Neural cell (in vitro differentiated cells): Measurements from ENCODE around the gene S100P.

Experiments
- CTCF ChIP-seq: fragments of 450-650 bp; IDR thresholded peaks from 2 replicates; pipeline ENCODE4 v1.5.1; 2014; ENCODE audit warnings: antibody characterized with exemption, mild to moderate bottlenecking, moderate library complexity; ENCODE audit not compliant: poor library complexity, severe bottlenecking
- EP300 ChIP-seq: fragments of 450-650 bp; conservative IDR thresholded peaks from 2 replicates; pipeline ENCODE4 v1.6.1; 2014; ENCODE audit warnings: antibody characterized with exemption, mild to moderate bottlenecking, moderate library complexity; ENCODE audit not compliant: poor library complexity, severe bottlenecking
- EZH2 ChIP-seq: fragments of 200-600, 300-800 bp; shearing (Covaris generic), sonication (generic); IDR thresholded peaks from 2 replicates; pipeline ENCODE4 v1.6.1; 2014; ENCODE audit warnings: antibody characterized with exemption, low read length, borderline replicate concordance, mild to moderate bottlenecking; ENCODE audit not compliant: insufficient read depth, poor library complexity, severe bottlenecking
- MXI1 ChIP-seq: fragments of 450-650 bp; conservative IDR thresholded peaks from 2 replicates; pipeline ENCODE4 v1.6.1; 2014; ENCODE audit warnings: antibody characterized with exemption, mild to moderate bottlenecking; ENCODE audit not compliant: poor library complexity, severe bottlenecking
- POLR2AphosphoS5 ChIP-seq: IDR thresholded peaks from 2 replicates; pipeline ENCODE4 v1.6.1; 2012
- RAD21 ChIP-seq: fragments of 450-650 bp; conservative IDR thresholded peaks from 2 replicates; pipeline ENCODE4 v1.6.1; 2014; ENCODE audit warnings: antibody characterized with exemption, mild to moderate bottlenecking, moderate library complexity
- REST ChIP-seq: IDR thresholded peaks from 2 replicates; pipeline ENCODE4 v1.6.1; 2012; ENCODE audit warnings: borderline replicate concordance
- SMC3 ChIP-seq: fragments of 450-650 bp; conservative IDR thresholded peaks from 2 replicates; pipeline ENCODE4 v1.6.1; 2014; ENCODE audit warnings: antibody characterized with exemption, mild to moderate bottlenecking, moderate library complexity; ENCODE audit not compliant: poor library complexity
- TAF1 ChIP-seq: IDR thresholded peaks from 2 replicates; pipeline ENCODE4 v1.6.1; 2012; ENCODE audit warnings: low read depth

- TF ChIP-seq CTCF (no peak), TAF1 (no peak), REST (no peak), RAD21 (no peak), EP300 (no peak), MXI1 (no peak), EZH2 (no peak), SMC3 (no peak), POLR2AphosphoS5 (no peak)
Measured at GRCh38 chr4:6692379-6692778, 1.3 kb upstream of the S100P start.
